Endothelial cell of umbilical vein (primary cell): ENCODE results near the gene CTBP2. TPM values are rescaled to one million over a fixed set of nuclear protein-coding genes. Genes with fewer than 3 reads are reported as not detected.

Experiments used
- BruUV-seq: library from RNA; stranded (reverse); fragments of 400-500 nt; replicated peaks from 2 replicates; lab custom pipeline; 2021; lab: Mats Ljungman, UMichigan
- CTCF ChIA-PET: fragments of 300-600, 350-600 bp; sonication (Branson Sonifier 250); formaldehyde crosslinking; loops from one replicate; lab custom pipeline; 2021; ENCODE audit warnings: antibody characterized with exemption, inconsistent platforms; lab: Charles Lee
- POLR2A ChIA-PET: fragments of 300-600, 350-600 bp; sonication (Branson Sonifier 250); formaldehyde crosslinking; loops from one replicate; lab custom pipeline; 2021; ENCODE audit warnings: antibody characterized with exemption, inconsistent platforms; lab: Charles Lee
- DNase-seq: peaks from one replicate; pipeline ENCODE4 v3.0.0-alpha.2; 2011; ENCODE audit warnings: low read depth, low spot score
- FAIRE-seq: peaks from 2 replicates; lab custom pipeline; 2011; peaks lifted over from hg19 to GRCh38; lab: Jason Lieb, UNC
- H2AFZ ChIP-seq: 2 replicates; pipeline ENCODE4 v1.6.0; 2012; ENCODE audit warnings: low read depth, low read length, control low read depth, inconsistent platforms
- H3K27ac ChIP-seq: 2 replicates; pipeline ENCODE4 v1.5.1; 2011; ENCODE audit warnings: low read depth, mild to moderate bottlenecking, control low read depth, low read length, moderate library complexity; ENCODE audit not compliant: insufficient read depth
- H3K27me3 ChIP-seq, 2 experiments: 2 replicates each; pipeline versions ENCODE4 v1.6.0 to v1.6.1; 2011; ENCODE audit warnings: low read length in 2 of 2, mixed read lengths in 1 of 2; ENCODE audit not compliant: control insufficient read depth in 2 of 2, insufficient read depth in 2 of 2
- H3K36me3 ChIP-seq, 2 experiments: 2 replicates in 1 of 2; 3 replicates in 1 of 2; pipeline ENCODE4 v1.5.1; 2011; ENCODE audit warnings: low read length in 2 of 2, mild to moderate bottlenecking in 1 of 2, moderate library complexity in 1 of 2; ENCODE audit not compliant: control insufficient read depth in 2 of 2, insufficient read depth in 2 of 2; ENCODE audit errors: extremely low read depth in 1 of 2
- H3K4me1 ChIP-seq: 3 replicates; pipeline ENCODE4 v1.5.1; 2011; ENCODE audit warnings: mild to moderate bottlenecking, low read length; ENCODE audit not compliant: control insufficient read depth, insufficient read depth; ENCODE audit errors: extremely low read depth
- H3K4me2 ChIP-seq: 2 replicates; pipeline ENCODE4 v1.6.1; 2011; ENCODE audit warnings: low read length, control low read depth, mixed read lengths; ENCODE audit not compliant: insufficient read depth
- H3K4me3 ChIP-seq, 3 experiments: fragments of 200-600 bp in 1 of 3; sonication (generic), shearing (Covaris generic) in 1 of 3; replicated peaks in 1 of 3; 2 replicates each; pipeline ENCODE4 v1.5.1; 2011 to 2016; ENCODE audit warnings: control low read depth in 3 of 3, low read length in 3 of 3, mild to moderate bottlenecking in 2 of 3, inconsistent platforms in 1 of 3, low read depth in 1 of 3, moderate library complexity in 1 of 3; ENCODE audit not compliant: insufficient read depth in 1 of 3
- H3K79me2 ChIP-seq: 2 replicates; pipeline ENCODE4 v1.6.0; 2012; ENCODE audit warnings: low read length, inconsistent platforms; ENCODE audit not compliant: control insufficient read depth, insufficient read depth
- H3K9ac ChIP-seq: replicated peaks from 2 replicates; pipeline ENCODE3; 2011; ENCODE audit warnings: low read length, control low read depth; ENCODE audit not compliant: insufficient read depth; ENCODE audit errors: extremely low read depth
- H3K9me1 ChIP-seq: replicated peaks from 3 replicates; pipeline ENCODE4 v1.6.0; 2011; ENCODE audit warnings: mild to moderate bottlenecking, low read length; ENCODE audit not compliant: control insufficient read depth, insufficient read depth; ENCODE audit errors: extremely low read depth
- H3K9me3 ChIP-seq: replicated peaks from 2 replicates; pipeline ENCODE4 v1.5.1; 2012; ENCODE audit warnings: low read length, inconsistent platforms; ENCODE audit not compliant: control insufficient read depth, insufficient read depth
- H4K20me1 ChIP-seq: replicated peaks from 2 replicates; pipeline ENCODE3; 2011; ENCODE audit warnings: mild to moderate bottlenecking, low read length; ENCODE audit not compliant: control insufficient read depth, insufficient read depth; ENCODE audit errors: extremely low read depth
- EZH2 ChIP-seq: IDR thresholded peaks from 2 replicates; pipeline ENCODE4 v1.6.1; 2012; ENCODE audit warnings: borderline replicate concordance, low read depth, mild to moderate bottlenecking, moderate library complexity, low read length, inconsistent platforms; ENCODE audit not compliant: severe bottlenecking
- JUN ChIP-seq: IDR thresholded peaks from 2 replicates; pipeline ENCODE4 v1.6.1; 2011; ENCODE audit warnings: borderline replicate concordance, low read depth; ENCODE audit not compliant: insufficient read length, insufficient read depth
- MYC ChIP-seq: IDR thresholded peaks from one replicate; pipeline ENCODE4 v1.6.1; 2011; ENCODE audit warnings: mild to moderate bottlenecking, low read depth, low read length
- POLR2A ChIP-seq: IDR thresholded peaks from 2 replicates; pipeline ENCODE4 v1.6.1; 2012; ENCODE audit warnings: low read depth, mild to moderate bottlenecking, control low read depth, low read length
- POLR2AphosphoS5 ChIP-seq: IDR thresholded peaks from 2 replicates; pipeline ENCODE4 v1.6.1; 2012; ENCODE audit warnings: low read depth, mild to moderate bottlenecking, control low read depth, low read length, moderate library complexity; ENCODE audit not compliant: insufficient read depth
- dilution Hi-C: fragments of 300-500 bp; cut with MboI; formaldehyde crosslinking; loops from one replicate; pipeline ENCODE4 v1.15.0; 2019; ENCODE audit warnings: low sequenced_read_pairs; ENCODE audit not compliant: extremely low pct_ligation_motif_present
- intact Hi-C: fragments of 100-400 bp; cut with micrococcal nuclease; formaldehyde crosslinking; loops from one replicate; pipeline ENCODE4 v1.10.0; 2022
- polyA plus RNA-seq, 4 experiments: library from polyadenylated mRNA; depleted of rRNA in 3 of 4; stranded (reverse) in 3 of 4; unstranded in 1 of 4; fragments of >200 nt; gene quantifications; 2 replicates each; pipeline versions ENCODE4 v1.2.1 to v1.2.3, GENCODE V29; 2011 to 2012; ENCODE audit warnings: missing spikeins in 1 of 4
- total RNA-seq: library from RNA; stranded (reverse); gene quantifications from 2 replicates; pipeline ENCODE4 v1.2.3, GENCODE V29; 2021
- TF ChIP-seq, protein P1 (sequence below): IDR thresholded peaks from 2 replicates; pipeline ENCODE4 v1.6.1; 2011; ENCODE audit not compliant: insufficient read depth, insufficient read length

CTBP2 gene
- total and polyA plus RNA-seq, 2 donors (not counting 3 experiments of a cell fraction or from before 2014, with no cell fraction given): 118 to 128 TPM

DNA sequence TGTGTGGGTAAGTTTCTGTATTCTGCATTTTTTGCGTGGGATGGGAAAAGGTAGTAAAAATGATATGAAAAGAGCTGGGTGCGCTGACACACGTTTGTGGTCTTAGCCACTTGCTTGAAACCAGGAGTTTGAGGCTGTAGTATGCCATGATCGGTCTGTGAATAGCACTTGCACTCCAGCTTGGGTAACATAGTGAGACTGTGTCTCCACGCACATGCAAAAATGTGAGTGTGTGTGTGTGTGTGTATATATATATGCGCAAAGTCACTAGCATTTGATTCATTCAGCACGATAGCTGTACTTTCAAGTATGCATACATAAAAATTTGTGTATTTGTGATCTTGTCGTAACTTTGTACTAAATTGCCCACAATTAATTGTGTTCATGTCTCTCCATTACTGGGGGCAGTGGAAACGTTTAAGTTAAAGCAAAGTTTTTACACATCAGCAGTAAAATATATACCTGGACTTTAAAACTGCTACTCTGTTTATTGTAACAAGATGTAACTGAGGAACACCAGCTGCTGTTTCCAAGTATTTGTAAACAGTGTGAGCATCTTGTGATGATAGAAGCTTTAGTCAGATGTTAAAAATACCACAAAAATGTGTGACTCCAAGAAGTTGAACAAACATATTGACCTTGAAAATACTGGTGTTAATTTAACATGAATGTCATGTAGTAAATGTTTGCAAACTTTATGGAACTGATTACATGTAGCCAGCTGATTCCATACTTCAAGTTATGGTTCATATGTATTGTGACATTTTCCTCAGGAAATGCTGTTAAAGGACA is 216.9 kb downstream of the CTBP2 start:
- intact Hi-C loops: no loop called here
- Histone ChIP-seq H3K4me3 (no peak overlapping the region), H3K27ac (no peak overlapping the region), H3K4me2 (no peak overlapping the region), H2AFZ (no peak overlapping the region), H3K4me1 (no peaks in the 10 kb centered on the region), H3K9me1 (no peaks in the 10 kb centered on the region), H3K79me2 (peaks cover 89% of the 10 kb centered on the region), H4K20me1 (peaks cover 12% of the 10 kb centered on the region), H3K9ac (no peak overlapping the region), H3K36me3 (peaks cover 0 to 2% of the 10 kb centered on the region in 2 experiments), H3K9me3 (no peaks in the 10 kb centered on the region), H3K27me3 (no peaks in the 10 kb centered on the region)
- FAIRE-seq (no peak), DNase-seq (no peak)
- CTCF ChIA-PET: interaction anchor here (1.5 kb wide), 1 partner anchor 16 kb away, joined by 4 read pairs; no protein-coding TSS in a partner anchor
- no peak for TF ChIP-seq JUN
- TF ChIP-seq POLR2A: no peak
- no peak for TF ChIP-seq MYC
- TF ChIP-seq, protein P1, sequence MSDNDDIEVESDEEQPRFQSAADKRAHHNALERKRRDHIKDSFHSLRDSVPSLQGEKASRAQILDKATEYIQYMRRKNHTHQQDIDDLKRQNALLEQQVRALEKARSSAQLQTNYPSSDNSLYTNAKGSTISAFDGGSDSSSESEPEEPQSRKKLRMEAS: no peak
- TF ChIP-seq POLR2AphosphoS5: no peak
- TF ChIP-seq EZH2: no peak
- POLR2A ChIA-PET: interaction anchor here (0.5 kb wide), 1 partner anchor 460 kb away, joined by 3 read pairs; no protein-coding TSS in a partner anchor
- dilution Hi-C loops: no loop called here
- no TSS peak for BruUV-seq
